ENCODE results near the gene NADK. TPM values are rescaled to one million over a fixed set of nuclear protein-coding genes. Genes with fewer than 3 reads are reported as not detected.
A peak's percentile ranks its signal among the peaks of the same experiment; 100 is the strongest.

The NADK gene
- total and polyA plus RNA-seq, 10 of the 15 experiments (the other 5 are each of a cell fraction or from before 2014, with no cell fraction given), result 1.1 to 93.2 (median 46.9) TPM

DNA sequence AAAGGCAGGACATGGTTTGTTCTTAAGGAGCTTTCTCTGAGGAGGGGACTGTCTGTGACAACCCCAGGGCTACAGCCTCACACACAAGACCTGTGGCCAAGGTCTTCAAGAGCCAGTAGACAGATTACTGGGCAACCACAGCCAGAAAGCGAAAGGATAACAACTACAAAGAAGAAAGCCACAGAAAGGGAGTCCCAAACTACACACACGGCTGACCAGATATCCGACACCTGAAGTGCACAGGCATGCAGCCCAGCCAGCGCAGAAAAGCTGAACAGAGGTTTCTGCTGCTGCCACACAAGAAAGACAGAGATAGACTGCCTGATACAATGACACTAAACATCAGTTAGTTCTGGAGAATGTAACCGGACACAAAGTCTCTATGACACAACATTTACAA, 21.4 kb upstream of the NADK start (continued):
- TF ChIP-seq, protein P1, sequence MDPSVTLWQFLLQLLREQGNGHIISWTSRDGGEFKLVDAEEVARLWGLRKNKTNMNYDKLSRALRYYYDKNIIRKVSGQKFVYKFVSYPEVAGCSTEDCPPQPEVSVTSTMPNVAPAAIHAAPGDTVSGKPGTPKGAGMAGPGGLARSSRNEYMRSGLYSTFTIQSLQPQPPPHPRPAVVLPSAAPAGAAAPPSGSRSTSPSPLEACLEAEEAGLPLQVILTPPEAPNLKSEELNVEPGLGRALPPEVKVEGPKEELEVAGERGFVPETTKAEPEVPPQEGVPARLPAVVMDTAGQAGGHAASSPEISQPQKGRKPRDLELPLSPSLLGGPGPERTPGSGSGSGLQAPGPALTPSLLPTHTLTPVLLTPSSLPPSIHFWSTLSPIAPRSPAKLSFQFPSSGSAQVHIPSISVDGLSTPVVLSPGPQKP (IDR thresholded peaks at IDR 0.05; ENCODE audit: low read depth, low read length), result no peak
- TF ChIP-seq, protein P2, sequence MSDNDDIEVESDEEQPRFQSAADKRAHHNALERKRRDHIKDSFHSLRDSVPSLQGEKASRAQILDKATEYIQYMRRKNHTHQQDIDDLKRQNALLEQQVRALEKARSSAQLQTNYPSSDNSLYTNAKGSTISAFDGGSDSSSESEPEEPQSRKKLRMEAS (IDR thresholded peaks at IDR 0.05; ENCODE audit: low read depth, low read length), result peak; percentile 60; the same call in 1 of the 2 replicates
- peak; percentile 32; the same call in 1 of the 2 replicates for TF ChIP-seq MTA2 (IDR thresholded peaks at IDR 0.05; ENCODE audit: low read depth)
- TF ChIP-seq RAD21 (IDR thresholded peaks at IDR 0.05; ENCODE audit: insufficient read depth, low read depth, low read length), result 0 out of 2 replicates have a peak, but pooled peaks have one; percentile 9
- TF ChIP-seq IKZF2 (IDR thresholded peaks at IDR 0.05), result peak in 1 of 2 experiments; percentile 48; a peak in 1 of 4 replicates
- TF ChIP-seq ATF7 (IDR thresholded peaks at IDR 0.05; ENCODE audit: low read depth), result peak; percentile 61; the same call in 1 of the 2 replicates
- no peak for TF ChIP-seq HSF1 (IDR thresholded peaks at IDR 0.05; ENCODE audit: low read depth, low read length)
- no peak for TF ChIP-seq CHD2 (IDR thresholded peaks at IDR 0.05; ENCODE audit: borderline replicate concordance, low read depth, low read length)
- TF ChIP-seq, protein P3, sequence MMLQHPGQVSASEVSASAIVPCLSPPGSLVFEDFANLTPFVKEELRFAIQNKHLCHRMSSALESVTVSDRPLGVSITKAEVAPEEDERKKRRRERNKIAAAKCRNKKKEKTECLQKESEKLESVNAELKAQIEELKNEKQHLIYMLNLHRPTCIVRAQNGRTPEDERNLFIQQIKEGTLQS (IDR thresholded peaks at IDR 0.05; ENCODE audit: borderline replicate concordance, extremely low read depth, low read depth, low read length), result no peak
- TF ChIP-seq NR2C1 (IDR thresholded peaks at IDR 0.05), result no peak
- TF ChIP-seq BMI1 (IDR thresholded peaks at IDR 0.05; ENCODE audit: borderline replicate concordance), result no peak
- TF ChIP-seq REST (IDR thresholded peaks at IDR 0.05; ENCODE audit: low read depth, low read length), result no peak
- peak; percentile 30; the same call in 1 of the 3 replicates for TF ChIP-seq POU2F2 (IDR thresholded peaks at IDR 0.05; ENCODE audit: borderline replicate concordance, low read depth, low read length)
- TF ChIP-seq TAF1 (IDR thresholded peaks at IDR 0.05; ENCODE audit: borderline replicate concordance, low read depth, low read length), result no peak
- TF ChIP-seq ESRRA (IDR thresholded peaks at IDR 0.05; ENCODE audit: low read length), result no peak
- peak in 1 of 2 experiments; percentile 28; a peak in 2 of 4 replicates for TF ChIP-seq EP300 (IDR thresholded peaks at IDR 0.05; ENCODE audit: borderline replicate concordance in 1 of 2, control insufficient read depth in 1 of 2, low read depth in 2 of 2, low read length in 2 of 2)
- TF ChIP-seq SREBF1 (IDR thresholded peaks at IDR 0.05; ENCODE audit: low read length), result no peak
- no peak for TF ChIP-seq GATAD2B (conservative IDR thresholded peaks at IDR 0.05; ENCODE audit: low read depth)
- no peak for TF ChIP-seq ZBTB4 (CRISPR knock-in tag; IDR thresholded peaks at IDR 0.05)
- no peak for TF ChIP-seq POLR2AphosphoS2 (IDR thresholded peaks at IDR 0.05; ENCODE audit: low read depth, low read length)
